Mucosa of descending colon (tissue), 3 donors: ENCODE results near the gene TTC7B. TPM values are rescaled to one million over a fixed set of nuclear protein-coding genes. Genes with fewer than 3 reads are reported as not detected.

Source experiments
- ATAC-seq: fragments of 200-7000 bp; cut with Tn5 transposase; one replicate; pipeline ENCODE4 v1.9.1; 2020; ENCODE audit warnings: mild to moderate bottlenecking, moderate library complexity
- DNase-seq, 3 donors: peaks; one replicate each; pipeline ENCODE4 v3.0.0-alpha.2; 2020
- H3K36me3 ChIP-seq: fragments of 200-600 bp; one replicate; pipeline ENCODE4 v1.8.0; 2021; ENCODE audit warnings: low read depth, mild to moderate bottlenecking
- H3K4me1 ChIP-seq: fragments of 200-600 bp; one replicate; pipeline ENCODE4 v1.8.0; 2021; ENCODE audit warnings: low read depth, mild to moderate bottlenecking
- H3K4me3 ChIP-seq: fragments of 200-600 bp; one replicate; pipeline ENCODE4 v1.8.0; 2021; ENCODE audit warnings: mild to moderate bottlenecking
- H3K9me3 ChIP-seq: fragments of 200-600 bp; one replicate; pipeline ENCODE4 v1.8.0; 2021; ENCODE audit warnings: mild to moderate bottlenecking
- CTCF ChIP-seq: fragments of 200-600 bp; IDR thresholded peaks from one replicate; pipeline ENCODE4 v1.8.0; 2022; ENCODE audit warnings: antibody characterized with exemption, mild to moderate bottlenecking
- intact Hi-C, 2 donors: fragments of 100-400 bp; cut with DNase I in 1 of 2; cut with micrococcal nuclease in 1 of 2; formaldehyde crosslinking; loops; one replicate each; pipeline versions ENCODE4 v1.11.0 to v1.11.1; 2022; cut with DNase I, micrococcal nuclease
- total RNA-seq, 3 donors: library from RNA; stranded (reverse); fragmentation: NEBNext Ultra II Directional in 2 of 3; extraction: Animal tissue kit (Norgen Biotek cat#: 25700) in 2 of 3; gene quantifications; one replicate each; pipeline versions ENCODE4 v1.2.1 to v1.2.4, GENCODE V29; 2021 to 2023
- donor health status: DM: no; HTN: no; CAD: no; lungs with moderate emphysema.
- donor health status: DM: no; HTN: no; CAD: no.
- donor health status: DM: no; HTN: yes; CAD: no.

Gene TTC7B
- total RNA-seq, 3 donors from 2014 or later: 6.0 to 72.8 (median 10.0) TPM

GRCh38 chr14:90654831-90655276 lies 161.4 kb downstream of the TTC7B start:
- ATAC-seq: no peak
- no peak for DNase-seq
- Histone ChIP-seq H3K4me1 (no peaks in the 10 kb centered on the region), H3K9me3 (no peaks in the 10 kb centered on the region), H3K36me3 (no peaks in the 10 kb centered on the region), H3K4me3 (no peak overlapping the region)
- intact Hi-C loops: no loop called here
- no peak for TF ChIP-seq CTCF

GRCh38 chr14:90652626-90653025 lies 163.6 kb downstream of the TTC7B start:
- intact Hi-C loops: no loop called here
- no peak for ATAC-seq
- Histone ChIP-seq H3K36me3 (no peaks in the 10 kb centered on the region), H3K4me1 (no peaks in the 10 kb centered on the region), H3K9me3 (no peaks in the 10 kb centered on the region), H3K4me3 (no peak overlapping the region)
- DNase-seq: no peak
- TF ChIP-seq CTCF: no peak

GRCh38 chr14:90651976-90652560 lies 164.2 kb downstream of the TTC7B start:
- no peak for TF ChIP-seq CTCF
- intact Hi-C loops: no loop called here
- Histone ChIP-seq H3K9me3 (no peaks in the 10 kb centered on the region), H3K4me1 (no peaks in the 10 kb centered on the region), H3K4me3 (no peak overlapping the region), H3K36me3 (no peaks in the 10 kb centered on the region)
- DNase-seq: no peak
- no peak for ATAC-seq

GRCh38 chr14:90651271-90651804 lies 164.9 kb downstream of the TTC7B start:
- Histone ChIP-seq H3K4me1 (no peaks in the 10 kb centered on the region), H3K9me3 (no peaks in the 10 kb centered on the region), H3K4me3 (no peak overlapping the region), H3K36me3 (no peaks in the 10 kb centered on the region)
- intact Hi-C loops: no loop called here
- ATAC-seq (no peak), DNase-seq (no peak)
- TF ChIP-seq CTCF: no peak

GRCh38 chr14:90649557-90650135 lies 166.6 kb downstream of the TTC7B start:
- H3K36me3 ChIP-seq: no peaks in the 10 kb centered on the region
- no peak for DNase-seq
- H3K4me1 ChIP-seq: no peaks in the 10 kb centered on the region
- TF ChIP-seq CTCF: no peak
- no peak overlapping the region for H3K4me3 ChIP-seq
- H3K9me3 ChIP-seq: no peaks in the 10 kb centered on the region
- intact Hi-C loops: no loop called here
- ATAC-seq: no peak
